Measurements from ENCODE around the gene TOM1L2.

DNA sequence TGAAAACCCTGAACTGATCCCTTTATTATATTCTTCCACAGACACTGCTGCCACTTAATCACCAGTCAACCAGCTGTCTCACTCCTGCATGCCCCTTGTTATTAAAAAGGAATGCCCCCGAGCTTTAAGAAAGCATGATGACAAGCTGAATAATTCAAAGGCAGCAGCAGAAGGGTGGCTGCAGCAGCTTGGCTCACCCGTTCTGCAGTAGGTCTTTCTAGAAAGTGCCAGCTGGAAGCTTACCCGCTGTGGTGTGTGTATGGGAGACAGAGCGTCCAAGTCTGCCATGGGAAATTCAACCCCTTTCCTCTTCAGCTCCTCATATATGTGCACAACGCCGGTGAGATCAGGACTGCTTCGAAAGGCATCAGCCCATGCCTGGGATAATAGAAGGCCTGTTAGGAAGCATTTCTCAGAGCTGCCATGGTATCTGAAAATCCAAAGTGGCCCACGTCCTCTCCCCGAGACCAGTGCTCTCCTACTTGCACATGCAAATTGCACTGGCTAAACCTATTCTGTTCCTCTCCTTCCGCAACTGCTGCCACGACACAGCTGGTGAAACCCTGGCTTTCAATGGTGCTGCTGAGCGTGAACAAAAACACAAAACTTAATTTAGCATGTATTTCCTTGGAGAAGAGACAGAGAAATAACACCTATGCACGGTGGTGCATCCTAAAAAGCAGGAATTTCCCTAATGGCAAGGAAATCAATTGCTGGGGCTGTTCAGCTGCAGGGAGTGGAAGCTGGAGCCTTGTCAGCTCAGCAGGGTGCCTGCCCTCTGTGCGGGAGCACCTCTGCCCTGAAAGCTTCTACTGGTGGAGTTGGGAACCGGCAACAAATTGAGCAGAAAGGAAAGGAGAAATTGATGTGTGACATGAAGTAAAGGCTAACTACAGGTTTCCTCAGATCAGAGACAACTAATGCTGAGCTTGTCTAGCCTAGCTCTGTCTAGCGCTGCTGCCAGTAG, 87.5 kb downstream of the TOM1L2 start:
- TF ChIP-seq, protein P1, sequence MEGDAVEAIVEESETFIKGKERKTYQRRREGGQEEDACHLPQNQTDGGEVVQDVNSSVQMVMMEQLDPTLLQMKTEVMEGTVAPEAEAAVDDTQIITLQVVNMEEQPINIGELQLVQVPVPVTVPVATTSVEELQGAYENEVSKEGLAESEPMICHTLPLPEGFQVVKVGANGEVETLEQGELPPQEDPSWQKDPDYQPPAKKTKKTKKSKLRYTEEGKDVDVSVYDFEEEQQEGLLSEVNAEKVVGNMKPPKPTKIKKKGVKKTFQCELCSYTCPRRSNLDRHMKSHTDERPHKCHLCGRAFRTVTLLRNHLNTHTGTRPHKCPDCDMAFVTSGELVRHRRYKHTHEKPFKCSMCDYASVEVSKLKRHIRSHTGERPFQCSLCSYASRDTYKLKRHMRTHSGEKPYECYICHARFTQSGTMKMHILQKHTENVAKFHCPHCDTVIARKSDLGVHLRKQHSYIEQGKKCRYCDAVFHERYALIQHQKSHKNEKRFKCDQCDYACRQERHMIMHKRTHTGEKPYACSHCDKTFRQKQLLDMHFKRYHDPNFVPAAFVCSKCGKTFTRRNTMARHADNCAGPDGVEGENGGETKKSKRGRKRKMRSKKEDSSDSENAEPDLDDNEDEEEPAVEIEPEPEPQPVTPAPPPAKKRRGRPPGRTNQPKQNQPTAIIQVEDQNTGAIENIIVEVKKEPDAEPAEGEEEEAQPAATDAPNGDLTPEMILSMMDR (IDR thresholded peaks at IDR 0.05) = no peak
- TF ChIP-seq POLR2A (IDR thresholded peaks at IDR 0.05) = no peak

Data from lower leg skin (tissue), 3 donors.